Measurements from ENCODE around the gene MASP1. TPM values are rescaled to one million over a fixed set of nuclear protein-coding genes. Genes with fewer than 3 reads are reported as not detected.

Gene MASP1
- total RNA-seq, 1 experiment from 2014 or later: 1.0 TPM

DNA sequence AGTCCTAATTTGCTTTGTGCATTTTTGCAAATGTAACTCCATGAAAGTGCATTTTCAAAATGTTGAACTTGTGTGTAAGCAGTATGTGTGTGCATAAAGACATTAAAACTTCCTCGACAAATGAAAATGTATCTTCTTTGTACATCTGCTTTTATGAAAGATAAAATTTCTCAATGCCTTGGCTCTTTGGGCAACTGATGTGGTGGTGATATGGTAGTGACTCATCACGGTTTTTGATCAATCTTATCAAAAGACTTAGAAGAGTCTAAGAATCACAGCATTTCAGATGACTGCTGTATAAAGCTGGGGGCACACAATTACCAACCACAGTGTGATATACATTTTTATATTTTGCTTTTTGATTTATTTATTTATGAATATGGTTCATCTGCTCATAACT is 5.4 kb upstream of the MASP1 start:
- Histone ChIP-seq H3K9me3 (ENCODE audit: control insufficient read depth, low read depth, low read length) (no peaks in the 10 kb centered on the region), H3T11ph (ENCODE audit: low read length) (no peak overlapping the region), H3K23ac (ENCODE audit: insufficient read length, low read depth, low read length) (no peak overlapping the region), H3K14ac (ENCODE audit: insufficient read depth, low read length) (no peak overlapping the region), H3K79me2 (ENCODE audit: insufficient read depth, low read length) (no peaks in the 10 kb centered on the region), H2BK20ac (ENCODE audit: low read depth, low read length, poor library complexity, severe bottlenecking) (no peak overlapping the region), H2BK120ac (ENCODE audit: low read depth, low read length, poor library complexity, severe bottlenecking) (no peak overlapping the region), H4K20me1 (ENCODE audit: control insufficient read depth, insufficient read depth, insufficient read length) (no peaks in the 10 kb centered on the region), H3K4me2 (ENCODE audit: insufficient read depth, insufficient read length, low read length) (no peak overlapping the region), H4K91ac (ENCODE audit: insufficient read length, low read depth, low read length) (no peak overlapping the region), H2AFZ (ENCODE audit: low read length) (no peak overlapping the region), H3K79me1 (ENCODE audit: insufficient read depth, low read depth, low read length, poor library complexity, severe bottlenecking) (no peaks in the 10 kb centered on the region), H3K18ac (ENCODE audit: insufficient read length, low read depth, low read length) (no peak overlapping the region), H2AK5ac (ENCODE audit: insufficient read length, low read length) (no peak overlapping the region), H3K4me1 (ENCODE audit: insufficient read depth, low read length) (peaks cover 5% of the 10 kb centered on the region), H4K5ac (ENCODE audit: insufficient read length, low read depth, low read length) (no peak overlapping the region), H2BK15ac (ENCODE audit: low read depth, low read length) (no peak overlapping the region), H3K23me2 (ENCODE audit: insufficient read length, low read depth, low read length, poor library complexity, severe bottlenecking) (no peaks in the 10 kb centered on the region), H3K27me3 (ENCODE audit: insufficient read depth, low read length) (no peaks in the 10 kb centered on the region), H4K8ac (replicated peaks; ENCODE audit: insufficient read length, low read depth, low read length) (no peak overlapping the region), H2BK12ac (ENCODE audit: insufficient read length, low read depth, low read length) (no peak overlapping the region), H2BK5ac (ENCODE audit: insufficient read length, low read length) (no peak overlapping the region), H3K9ac (ENCODE audit: extremely low read depth, insufficient read length, low read length) (no peak overlapping the region), H3K56ac (ENCODE audit: insufficient read length, low read depth, low read length) (no peak overlapping the region), H3K27ac (ENCODE audit: insufficient read length, low read depth, low read length) (no peak overlapping the region), H3K4ac (ENCODE audit: low read depth, low read length) (no peak overlapping the region)
- Mint-ChIP-seq H3K36me3 (ENCODE audit: insufficient read depth in 1 of 3, low read depth in 3 of 3) (peaks cover 1 to 4% (median 4%) of the 10 kb centered on the region in 3 experiments; a peak in 3 of 7 replicates), H3K27ac (no peak overlapping the region), H3K4me1 (peaks cover 19 to 22% of the 10 kb centered on the region in 2 experiments), H3K27me3 (ENCODE audit: low read depth) (peaks cover under 1% of the 10 kb centered on the region; the same call in 1 of the 2 replicates), H3K4me3 (no peak overlapping the region), H3K9me3 (peaks cover 0 to 4% of the 10 kb centered on the region in 2 experiments; a peak in 1 of 5 replicates)
- no CpG with 5 or more reads among the region's 2 CpGs for WGBS (ENCODE audit: extremely low coverage, insufficient read length, low lambda C conversion rate)
- DNase-seq: no peak
- TF ChIP-seq, protein P1, sequence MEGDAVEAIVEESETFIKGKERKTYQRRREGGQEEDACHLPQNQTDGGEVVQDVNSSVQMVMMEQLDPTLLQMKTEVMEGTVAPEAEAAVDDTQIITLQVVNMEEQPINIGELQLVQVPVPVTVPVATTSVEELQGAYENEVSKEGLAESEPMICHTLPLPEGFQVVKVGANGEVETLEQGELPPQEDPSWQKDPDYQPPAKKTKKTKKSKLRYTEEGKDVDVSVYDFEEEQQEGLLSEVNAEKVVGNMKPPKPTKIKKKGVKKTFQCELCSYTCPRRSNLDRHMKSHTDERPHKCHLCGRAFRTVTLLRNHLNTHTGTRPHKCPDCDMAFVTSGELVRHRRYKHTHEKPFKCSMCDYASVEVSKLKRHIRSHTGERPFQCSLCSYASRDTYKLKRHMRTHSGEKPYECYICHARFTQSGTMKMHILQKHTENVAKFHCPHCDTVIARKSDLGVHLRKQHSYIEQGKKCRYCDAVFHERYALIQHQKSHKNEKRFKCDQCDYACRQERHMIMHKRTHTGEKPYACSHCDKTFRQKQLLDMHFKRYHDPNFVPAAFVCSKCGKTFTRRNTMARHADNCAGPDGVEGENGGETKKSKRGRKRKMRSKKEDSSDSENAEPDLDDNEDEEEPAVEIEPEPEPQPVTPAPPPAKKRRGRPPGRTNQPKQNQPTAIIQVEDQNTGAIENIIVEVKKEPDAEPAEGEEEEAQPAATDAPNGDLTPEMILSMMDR (conservative IDR thresholded peaks at IDR 0.05): no peak

Measured in H9 (cell line).